Right atrium auricular region (tissue), 2 donors: ENCODE results near the gene TYMP. TPM values are rescaled to one million over a fixed set of nuclear protein-coding genes. Genes with fewer than 3 reads are reported as not detected.
A peak's percentile ranks its signal among the peaks of the same experiment; 100 is the strongest.

Experiments
- DNase-seq: peaks from one replicate; pipeline ENCODE4 v3.0.0-alpha.2; 2019; ENCODE audit warnings: low spot score
- H3K27ac ChIP-seq, 2 donors: fragments of 200-600 bp; sonication (generic); 1 replicate in 1 of 2; 2 replicates in 1 of 2; pipeline ENCODE4 v1.5.1; 2016 to 2019
- H3K27me3 ChIP-seq, 2 donors: fragments of 200-600 bp; sonication (generic); one replicate each; pipeline versions ENCODE4 v1.5.1 to v1.6.0; 2017 to 2019
- H3K36me3 ChIP-seq: fragments of 200-600 bp; sonication (generic); one replicate; pipeline ENCODE4 v1.5.1; 2016
- H3K4me1 ChIP-seq, 2 donors: fragments of 200-600 bp; sonication (generic); one replicate each; pipeline versions ENCODE4 v1.5.1 to v1.6.0; 2017 to 2019
- H3K4me3 ChIP-seq, 2 donors: fragments of 200-600 bp; sonication (generic); 1 replicate in 1 of 2; 2 replicates in 1 of 2; pipeline ENCODE4 v1.5.1; 2017 to 2019; ENCODE audit warnings: mild to moderate bottlenecking in 1 of 2, moderate library complexity in 1 of 2
- H3K9me3 ChIP-seq, 2 donors: fragments of 200-600 bp; sonication (generic); one replicate each; pipeline ENCODE4 v1.5.1; 2019
- CTCF ChIP-seq, 2 donors: fragments of 200-600 bp; sonication (generic); IDR thresholded peaks; one replicate each; pipeline ENCODE4 v1.5.1; 2019; ENCODE audit warnings: antibody characterized with exemption in 2 of 2
- total RNA-seq, 2 donors: library from RNA; depleted of rRNA; stranded (reverse); fragments of >200 nt; gene quantifications; one replicate each; pipeline ENCODE4 v1.1.0, GENCODE V29; 2016

Gene TYMP
- total RNA-seq, 2 donors from 2014 or later: 9.1 to 35.8 TPM

GRCh38 chr22:50576806-50577696 lies 47.2 kb upstream of the TYMP start:
- H3K9me3 ChIP-seq: no peaks in the 10 kb centered on the region
- no peaks in the 10 kb centered on the region for H3K27me3 ChIP-seq
- peaks cover 39% of the 10 kb centered on the region for H3K36me3 ChIP-seq
- DNase-seq: no peak
- H3K4me3 ChIP-seq: peak overlapping the region; percentile 58 to 69
- H3K4me1 ChIP-seq: peaks cover 0 to 45% of the 10 kb centered on the region in 2 donors
- TF ChIP-seq CTCF (IDR thresholded peaks at IDR 0.05): no peak
- H3K27ac ChIP-seq: peak overlapping the region; percentile 85 to 96

- TF ChIP-seq CTCF (IDR thresholded peaks at IDR 0.05): peak in 1 of 2 donors; percentile 43
- Histone ChIP-seq H3K4me1 (peaks cover 0 to 36% of the 10 kb centered on the region in 2 donors), H3K36me3 (peaks cover 49% of the 10 kb centered on the region), H3K9me3 (no peaks in the 10 kb centered on the region), H3K27me3 (no peaks in the 10 kb centered on the region), H3K4me3 (no peak overlapping the region), H3K27ac (peak overlapping the region in 1 of 2 donors; percentile 16)
- DNase-seq: no peak
These were observed 46.3 kb upstream of the TYMP start for GRCh38 chr22:50576070-50576469.

GRCh38 chr22:50575426-50575941 lies 45.7 kb upstream of the TYMP start:
- no peak for DNase-seq
- TF ChIP-seq CTCF (IDR thresholded peaks at IDR 0.05): no peak
- Histone ChIP-seq H3K27ac (no peak overlapping the region), H3K4me3 (no peak overlapping the region), H3K27me3 (no peaks in the 10 kb centered on the region), H3K36me3 (peaks cover 55% of the 10 kb centered on the region), H3K9me3 (no peaks in the 10 kb centered on the region), H3K4me1 (peaks cover 0 to 32% of the 10 kb centered on the region in 2 donors)

- Histone ChIP-seq H3K36me3 (peaks cover 66% of the 10 kb centered on the region), H3K4me1 (peaks cover 0 to 28% of the 10 kb centered on the region in 2 donors), H3K4me3 (no peak overlapping the region)
These were observed 44.6 kb upstream of the TYMP start for GRCh38 chr22:50574383-50574755.

More at GRCh38 chr22:50574383-50574755, 44.6 kb upstream of the TYMP start:
- no peak for TF ChIP-seq CTCF (IDR thresholded peaks at IDR 0.05)
- no peaks in the 10 kb centered on the region for H3K27me3 ChIP-seq
- no peak for DNase-seq
- H3K27ac ChIP-seq: no peak overlapping the region
- H3K9me3 ChIP-seq: no peaks in the 10 kb centered on the region
